Measurements from ENCODE around the gene SLC22A7.

- TF ChIP-seq CTCF (IDR thresholded peaks at IDR 0.05) (no peak), EZH2 (IDR thresholded peaks at IDR 0.05; ENCODE audit: borderline replicate concordance, insufficient read depth, low read depth, low read length, poor library complexity, severe bottlenecking) (no peak)
Observed at GRCh38 chr6:43336382-43336781, 38.3 kb downstream of the SLC22A7 start.

Measured in B cell (primary cell).